ENCODE results near the gene ZNF236.

- TF ChIP-seq CTCF (IDR thresholded peaks at IDR 0.05; ENCODE audit: insufficient read depth, low read length, poor library complexity, severe bottlenecking) (no peak), EZH2phosphoT487 (conservative IDR thresholded peaks at IDR 0.05; ENCODE audit: low read length) (no peak)
These were observed 367 bp upstream of the ZNF236 start for GRCh38 chr18:76821875-76822505.

Data from SU-DHL-6 (cell line).